Keratinocyte (primary cell): ENCODE measurements around the gene HPS6. TPM values are rescaled to one million over a fixed set of nuclear protein-coding genes. Genes with fewer than 3 reads are reported as not detected.

Experiments
- DNase-seq: peaks from one replicate; pipeline ENCODE4 v3.0.0-alpha.2; 2011; ENCODE audit warnings: low read depth, missing footprints, low spot score
- FAIRE-seq: peaks from 2 replicates; lab custom pipeline; 2011; peaks lifted over from hg19 to GRCh38; lab: Jason Lieb, UNC
- H2AFZ ChIP-seq: 2 replicates; pipeline ENCODE4 v1.6.0; 2012; ENCODE audit warnings: low read length, control low read depth, inconsistent platforms; ENCODE audit not compliant: control insufficient read depth
- H3K27ac ChIP-seq: 2 replicates; pipeline ENCODE4 v1.5.1; 2011; ENCODE audit warnings: low read length; ENCODE audit not compliant: control insufficient read depth, insufficient read depth
- H3K27me3 ChIP-seq: 3 replicates; pipeline ENCODE4 v1.6.0; 2011; ENCODE audit warnings: low read length; ENCODE audit not compliant: control insufficient read depth, insufficient read depth; ENCODE audit errors: extremely low read depth
- H3K36me3 ChIP-seq, 2 experiments: 2 replicates in 1 of 2; 3 replicates in 1 of 2; pipeline ENCODE4 v1.5.1; 2011; ENCODE audit warnings: low read length in 2 of 2, mild to moderate bottlenecking in 1 of 2; ENCODE audit not compliant: control insufficient read depth in 2 of 2, insufficient read depth in 2 of 2; ENCODE audit errors: extremely low read depth in 1 of 2
- H3K4me1 ChIP-seq: 3 replicates; pipeline ENCODE4 v1.5.1; 2011; ENCODE audit warnings: low read length; ENCODE audit not compliant: control insufficient read depth, insufficient read depth; ENCODE audit errors: extremely low read depth
- H3K4me2 ChIP-seq: 3 replicates; pipeline ENCODE4 v1.6.0; 2011; ENCODE audit warnings: low read depth, low read length; ENCODE audit not compliant: control insufficient read depth, insufficient read depth; ENCODE audit errors: extremely low read depth
- H3K4me3 ChIP-seq, 3 experiments: fragments of 200-600 bp in 1 of 3; sonication (generic) in 1 of 3; 2 replicates in 2 of 3; 3 replicates in 1 of 3; pipeline ENCODE4 v1.5.1; 2011 to 2016; ENCODE audit warnings: low read length in 3 of 3, mild to moderate bottlenecking in 3 of 3, control low read depth in 2 of 3, inconsistent platforms in 1 of 3, low read depth in 1 of 3, mixed read lengths in 1 of 3, mixed run types in 1 of 3, moderate library complexity in 1 of 3; ENCODE audit not compliant: control insufficient read depth in 2 of 3, insufficient read depth in 2 of 3; ENCODE audit errors: extremely low read depth in 1 of 3
- H3K79me2 ChIP-seq: 2 replicates; pipeline ENCODE4 v1.6.0; 2012; ENCODE audit warnings: low read length; ENCODE audit not compliant: control insufficient read depth, insufficient read depth
- H3K9ac ChIP-seq: 3 replicates; pipeline ENCODE4 v1.6.0; 2011; ENCODE audit warnings: low read length; ENCODE audit not compliant: control insufficient read depth, insufficient read depth; ENCODE audit errors: extremely low read depth
- H3K9me1 ChIP-seq: 3 replicates; pipeline ENCODE4 v1.6.0; 2011; ENCODE audit warnings: low read length; ENCODE audit not compliant: control insufficient read depth, insufficient read depth; ENCODE audit errors: extremely low read depth
- H3K9me3 ChIP-seq: 2 replicates; pipeline ENCODE4 v1.5.1; 2012; ENCODE audit warnings: low read depth, low read length; ENCODE audit not compliant: control insufficient read depth
- H4K20me1 ChIP-seq: 3 replicates; pipeline ENCODE4 v1.6.0; 2011; ENCODE audit warnings: low read length; ENCODE audit not compliant: control insufficient read depth, insufficient read depth; ENCODE audit errors: extremely low read depth
- EZH2 ChIP-seq: IDR thresholded peaks from one replicate; pipeline ENCODE4 v1.6.1; 2012; ENCODE audit warnings: inconsistent platforms, mild to moderate bottlenecking, low read length, moderate library complexity
- dilution Hi-C: fragments of 300-500 bp; cut with MboI; formaldehyde crosslinking; loops from one replicate; pipeline ENCODE4 v1.7.0; 2020; ENCODE audit warnings: low sequenced_read_pairs; ENCODE audit not compliant: extremely low pct_ligation_motif_present
- polyA plus RNA-seq, 5 experiments: library from polyadenylated mRNA; depleted of rRNA in 3 of 5; stranded (reverse) in 3 of 5; stranded (forward) in 1 of 5; unstranded in 1 of 5; fragments of >200 nt; gene quantifications; 1 replicate in 1 of 5; 2 replicates in 3 of 5; 3 replicates in 1 of 5; pipeline versions ENCODE4 v1.2.1 to v1.2.3, GENCODE V29; 2011 to 2012; ENCODE audit warnings: missing spikeins in 2 of 5, low read depth in 1 of 5, low replicate concordance in 1 of 5
- TF ChIP-seq, protein P1 (sequence below), 3 experiments: IDR thresholded peaks in 1 of 3; conservative IDR thresholded peaks in 1 of 3; optimal IDR thresholded peaks in 1 of 3; 2 replicates in 2 of 3; 3 replicates in 1 of 3; pipeline versions ENCODE3 to v1.5.1; 2011; ENCODE audit warnings: low read length in 3 of 3, mild to moderate bottlenecking in 3 of 3, moderate library complexity in 2 of 3, control low read depth in 1 of 3, inconsistent platforms in 1 of 3; ENCODE audit not compliant: insufficient read depth in 2 of 3; ENCODE audit errors: extremely low read depth in 1 of 3

HPS6 gene
- polyA plus RNA-seq, 1 donor (not counting 4 experiments of a cell fraction or from before 2014, with no cell fraction given), result 8.6 TPM

DNA sequence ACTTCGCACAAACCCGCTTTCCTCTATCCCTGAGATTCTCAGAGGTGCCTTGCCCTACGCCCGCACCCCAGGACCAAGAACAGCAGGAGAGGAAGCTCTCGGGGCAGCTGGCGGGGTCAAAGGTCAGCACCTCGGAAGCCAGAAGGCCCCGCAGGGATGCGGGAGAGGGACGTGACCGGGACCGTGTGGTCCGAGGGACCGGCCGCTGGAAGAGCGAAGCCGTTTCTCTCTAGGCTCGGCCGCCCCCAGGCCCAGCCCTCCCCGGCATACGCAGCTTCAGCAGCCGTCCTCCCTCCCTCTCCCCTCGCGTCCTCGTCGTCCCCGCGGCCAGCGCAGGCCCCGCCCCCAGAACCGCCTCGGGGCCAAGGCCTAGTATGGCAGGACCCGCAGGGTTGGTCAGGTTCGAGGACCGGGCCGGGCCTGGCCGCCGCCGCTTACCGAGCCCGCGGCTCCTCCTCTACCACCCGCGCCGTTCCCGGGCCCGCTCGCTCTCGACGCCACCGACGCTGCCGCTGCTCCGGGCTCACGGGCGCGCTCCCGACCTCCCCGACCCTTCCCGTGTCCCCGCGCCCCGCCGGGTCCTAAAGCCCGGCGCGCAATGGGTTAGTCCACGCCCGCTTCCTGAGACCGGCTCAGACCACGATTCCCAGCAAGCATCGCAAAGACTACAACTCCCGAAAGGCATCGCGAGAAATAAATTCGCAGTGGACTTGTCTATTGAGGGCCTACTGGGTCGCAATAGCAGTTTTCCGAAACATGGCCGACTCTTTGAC is 9.3 kb upstream of the HPS6 start, which contains the start of gene ARMH3:
ARMH3 (minus strand) TSS at position 527 of the 773 bp plus-strand sequence. CDS start 16,059 bp downstream, outside the sequence.
- Histone ChIP-seq H2AFZ (peak within 1 kb of the TSS; percentile 93), H3K27ac (peak within 1 kb of the TSS; percentile 82), H3K36me3 (no peaks in the 10 kb centered on the region), H3K27me3 (no peaks in the 10 kb centered on the region), H3K9me3 (no peaks in the 10 kb centered on the region), H3K4me2 (peak within 1 kb of the TSS; percentile 95), H3K79me2 (peaks cover 45% of the 10 kb centered on the region), H3K4me1 (peaks cover 12% of the 10 kb centered on the region), H3K9me1 (no peaks in the 10 kb centered on the region), H3K4me3 (peak within 1 kb of the TSS; percentile 92 to 96 (median 94)), H4K20me1 (no peaks in the 10 kb centered on the region), H3K9ac (peak within 1 kb of the TSS; percentile 83)
- dilution Hi-C loops, result no loop called here
- no peak for TF ChIP-seq EZH2
- TF ChIP-seq, protein P1, sequence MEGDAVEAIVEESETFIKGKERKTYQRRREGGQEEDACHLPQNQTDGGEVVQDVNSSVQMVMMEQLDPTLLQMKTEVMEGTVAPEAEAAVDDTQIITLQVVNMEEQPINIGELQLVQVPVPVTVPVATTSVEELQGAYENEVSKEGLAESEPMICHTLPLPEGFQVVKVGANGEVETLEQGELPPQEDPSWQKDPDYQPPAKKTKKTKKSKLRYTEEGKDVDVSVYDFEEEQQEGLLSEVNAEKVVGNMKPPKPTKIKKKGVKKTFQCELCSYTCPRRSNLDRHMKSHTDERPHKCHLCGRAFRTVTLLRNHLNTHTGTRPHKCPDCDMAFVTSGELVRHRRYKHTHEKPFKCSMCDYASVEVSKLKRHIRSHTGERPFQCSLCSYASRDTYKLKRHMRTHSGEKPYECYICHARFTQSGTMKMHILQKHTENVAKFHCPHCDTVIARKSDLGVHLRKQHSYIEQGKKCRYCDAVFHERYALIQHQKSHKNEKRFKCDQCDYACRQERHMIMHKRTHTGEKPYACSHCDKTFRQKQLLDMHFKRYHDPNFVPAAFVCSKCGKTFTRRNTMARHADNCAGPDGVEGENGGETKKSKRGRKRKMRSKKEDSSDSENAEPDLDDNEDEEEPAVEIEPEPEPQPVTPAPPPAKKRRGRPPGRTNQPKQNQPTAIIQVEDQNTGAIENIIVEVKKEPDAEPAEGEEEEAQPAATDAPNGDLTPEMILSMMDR (optimal IDR thresholded peaks at IDR 0.05 in 1 of 3, IDR thresholded peaks at IDR 0.05 in 1 of 3, conservative IDR thresholded peaks at IDR 0.05 in 1 of 3; ENCODE audit: extremely low read depth in 1 of 3, insufficient read depth in 2 of 3, low read length in 3 of 3), result no peak
- peak; percentile 78 for DNase-seq
- peak; percentile 85 for FAIRE-seq

DNA sequence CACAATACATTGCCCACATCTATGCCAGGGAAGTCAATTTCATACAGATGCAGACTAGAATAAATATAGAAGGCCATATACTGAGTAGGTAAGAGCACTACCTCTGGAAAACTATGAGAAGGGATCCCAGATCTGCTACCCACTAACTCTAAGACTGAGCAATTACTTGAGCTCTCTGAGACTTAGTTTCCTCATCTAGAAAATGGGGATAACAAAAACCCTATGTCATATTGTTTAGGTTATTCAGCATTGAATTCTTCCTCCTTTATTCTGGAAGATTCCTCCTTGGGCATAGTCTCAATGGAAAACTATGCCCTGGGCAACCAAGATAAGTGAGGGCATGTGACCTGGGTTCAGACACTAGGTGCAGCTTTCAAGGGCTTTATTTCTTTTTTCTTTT is 5.2 kb upstream of the HPS6 start:
- DNase-seq, result no peak
- Histone ChIP-seq H3K9me3 (no peaks in the 10 kb centered on the region), H3K27me3 (no peaks in the 10 kb centered on the region), H3K4me1 (peaks cover 4% of the 10 kb centered on the region), H3K9me1 (no peaks in the 10 kb centered on the region), H3K79me2 (peaks cover 7% of the 10 kb centered on the region), H3K9ac (no peak overlapping the region), H3K36me3 (no peaks in the 10 kb centered on the region), H3K27ac (no peak overlapping the region), H2AFZ (no peak overlapping the region), H3K4me2 (no peak overlapping the region), H3K4me3 (no peak overlapping the region), H4K20me1 (no peaks in the 10 kb centered on the region)
- TF ChIP-seq, protein P1 (optimal IDR thresholded peaks at IDR 0.05 in 1 of 3, IDR thresholded peaks at IDR 0.05 in 1 of 3, conservative IDR thresholded peaks at IDR 0.05 in 1 of 3; ENCODE audit: extremely low read depth in 1 of 3, insufficient read depth in 2 of 3, low read length in 3 of 3), result no peak
- no peak for TF ChIP-seq EZH2
- no peak for FAIRE-seq
- dilution Hi-C loops, result no loop called here
